OCI-LY1 (cell line): Measurements from ENCODE around the gene GSTP1.

Experiments used
- EZH2 ChIP-seq: fragments of 200-600 bp; sonication (generic), shearing (Covaris generic); IDR thresholded peaks from 2 replicates; pipeline ENCODE4 v1.8.0; 2017; ENCODE audit warnings: borderline replicate concordance, mixed run types, mild to moderate bottlenecking, antibody characterized with exemption, low read length, moderate library complexity, mixed read lengths
- TF ChIP-seq, protein P1 (sequence below): fragments of 200-600 bp; sonication (generic), shearing (Covaris generic); IDR thresholded peaks from 2 replicates; pipeline ENCODE4 v1.5.1; 2017; ENCODE audit warnings: mild to moderate bottlenecking, antibody characterized with exemption, low read length, moderate library complexity, mixed read lengths

DNA sequence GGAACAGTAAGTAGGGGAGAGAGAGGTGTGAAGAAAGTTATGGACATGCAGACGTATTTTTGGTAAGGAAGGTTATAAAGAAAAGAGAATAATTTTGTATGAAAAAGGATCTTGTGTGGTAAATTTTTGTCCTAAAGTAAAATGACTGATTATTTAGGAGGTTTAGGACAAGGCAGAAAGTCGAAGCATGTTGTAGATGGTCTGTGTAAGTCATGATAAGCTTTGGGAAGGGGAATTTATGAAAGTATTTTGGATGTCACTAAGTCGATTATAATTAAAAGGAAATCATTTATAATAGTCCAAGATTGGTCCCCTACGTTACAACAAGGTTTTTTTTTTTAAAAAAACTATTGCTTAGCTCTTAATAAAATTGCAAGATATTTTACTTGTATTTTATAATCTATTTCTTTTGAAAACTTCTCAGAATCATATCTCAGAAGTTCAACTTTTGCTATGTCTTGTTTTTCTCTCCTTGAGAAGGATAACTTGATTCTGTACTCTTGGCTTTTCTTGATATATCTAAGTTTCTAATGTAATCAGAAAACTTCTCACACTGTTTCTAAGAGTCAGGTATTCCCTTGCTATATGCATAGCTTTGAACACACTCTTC, 49.4 kb upstream of the GSTP1 start:
- TF ChIP-seq, protein P1, sequence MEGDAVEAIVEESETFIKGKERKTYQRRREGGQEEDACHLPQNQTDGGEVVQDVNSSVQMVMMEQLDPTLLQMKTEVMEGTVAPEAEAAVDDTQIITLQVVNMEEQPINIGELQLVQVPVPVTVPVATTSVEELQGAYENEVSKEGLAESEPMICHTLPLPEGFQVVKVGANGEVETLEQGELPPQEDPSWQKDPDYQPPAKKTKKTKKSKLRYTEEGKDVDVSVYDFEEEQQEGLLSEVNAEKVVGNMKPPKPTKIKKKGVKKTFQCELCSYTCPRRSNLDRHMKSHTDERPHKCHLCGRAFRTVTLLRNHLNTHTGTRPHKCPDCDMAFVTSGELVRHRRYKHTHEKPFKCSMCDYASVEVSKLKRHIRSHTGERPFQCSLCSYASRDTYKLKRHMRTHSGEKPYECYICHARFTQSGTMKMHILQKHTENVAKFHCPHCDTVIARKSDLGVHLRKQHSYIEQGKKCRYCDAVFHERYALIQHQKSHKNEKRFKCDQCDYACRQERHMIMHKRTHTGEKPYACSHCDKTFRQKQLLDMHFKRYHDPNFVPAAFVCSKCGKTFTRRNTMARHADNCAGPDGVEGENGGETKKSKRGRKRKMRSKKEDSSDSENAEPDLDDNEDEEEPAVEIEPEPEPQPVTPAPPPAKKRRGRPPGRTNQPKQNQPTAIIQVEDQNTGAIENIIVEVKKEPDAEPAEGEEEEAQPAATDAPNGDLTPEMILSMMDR, result no peak
- TF ChIP-seq EZH2, result no peak
